ENCODE measurements around the gene GLT6D1. TPM values are rescaled to one million over a fixed set of nuclear protein-coding genes. Genes with fewer than 3 reads are reported as not detected.

The GLT6D1 gene
- total RNA-seq, 1 experiment from 2014 or later = not detected

DNA sequence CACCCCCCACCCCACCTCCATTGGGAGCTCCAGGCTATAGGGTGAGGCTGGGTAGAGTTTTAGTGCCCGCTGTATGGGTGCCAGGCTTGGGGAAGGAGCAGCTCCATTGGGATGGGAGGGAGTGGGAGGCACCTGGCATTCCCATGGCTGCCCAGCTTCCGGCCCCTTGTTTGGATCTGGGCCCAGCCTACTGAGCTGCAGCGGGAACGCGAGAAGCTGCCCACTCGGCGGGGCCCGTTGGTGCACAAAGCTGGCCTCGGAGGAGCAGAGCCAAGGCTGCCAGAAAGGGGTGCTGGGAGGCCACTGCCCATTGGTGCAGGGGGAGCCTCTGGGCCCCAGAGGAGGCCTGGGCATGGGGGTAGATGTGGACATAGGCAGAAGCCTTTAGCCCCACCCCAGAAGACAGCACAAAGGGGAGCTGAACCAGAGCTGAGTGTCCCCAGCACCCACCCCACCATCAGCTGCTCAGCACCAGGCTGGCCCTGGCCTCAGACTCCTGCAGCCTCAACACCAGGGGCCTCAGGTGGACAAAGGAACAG, 28.2 kb upstream of the GLT6D1 start:
- Histone ChIP-seq H3K36me3 (ENCODE audit: low read depth) (no peaks in the 10 kb centered on the region), H4K20me1 (ENCODE audit: insufficient read depth) (no peaks in the 10 kb centered on the region), H3K4me3 (no peak overlapping the region), H3K4me1 (replicated peaks; ENCODE audit: insufficient read depth) (no peaks in the 10 kb centered on the region), H2AFZ (no peak overlapping the region), H3K9me2 (ENCODE audit: insufficient read depth) (no peaks in the 10 kb centered on the region), H3K27ac (no peak overlapping the region), H3K4me2 (no peak overlapping the region), H3K9me3 (ENCODE audit: insufficient read depth, low read depth) (no peaks in the 10 kb centered on the region), H3K79me2 (ENCODE audit: low read depth) (no peaks in the 10 kb centered on the region), H3K27me3 (ENCODE audit: insufficient read depth, low read depth) (peaks cover 91% of the 10 kb centered on the region), H3F3A (ENCODE audit: insufficient read depth, low read depth) (no peaks in the 10 kb centered on the region)
- ChIA-PET POLR2A (ENCODE audit: unreplicated experiment) (no interaction called here), CTCF (no interaction called here)
- DNase-seq = no peak
- intact Hi-C loops (cut with micrococcal nuclease; ENCODE audit: unreplicated experiment) = no loop called here
- no TSS peak for BruUV-seq (replicated peaks)
- TF ChIP-seq, protein P1, sequence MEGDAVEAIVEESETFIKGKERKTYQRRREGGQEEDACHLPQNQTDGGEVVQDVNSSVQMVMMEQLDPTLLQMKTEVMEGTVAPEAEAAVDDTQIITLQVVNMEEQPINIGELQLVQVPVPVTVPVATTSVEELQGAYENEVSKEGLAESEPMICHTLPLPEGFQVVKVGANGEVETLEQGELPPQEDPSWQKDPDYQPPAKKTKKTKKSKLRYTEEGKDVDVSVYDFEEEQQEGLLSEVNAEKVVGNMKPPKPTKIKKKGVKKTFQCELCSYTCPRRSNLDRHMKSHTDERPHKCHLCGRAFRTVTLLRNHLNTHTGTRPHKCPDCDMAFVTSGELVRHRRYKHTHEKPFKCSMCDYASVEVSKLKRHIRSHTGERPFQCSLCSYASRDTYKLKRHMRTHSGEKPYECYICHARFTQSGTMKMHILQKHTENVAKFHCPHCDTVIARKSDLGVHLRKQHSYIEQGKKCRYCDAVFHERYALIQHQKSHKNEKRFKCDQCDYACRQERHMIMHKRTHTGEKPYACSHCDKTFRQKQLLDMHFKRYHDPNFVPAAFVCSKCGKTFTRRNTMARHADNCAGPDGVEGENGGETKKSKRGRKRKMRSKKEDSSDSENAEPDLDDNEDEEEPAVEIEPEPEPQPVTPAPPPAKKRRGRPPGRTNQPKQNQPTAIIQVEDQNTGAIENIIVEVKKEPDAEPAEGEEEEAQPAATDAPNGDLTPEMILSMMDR (conservative IDR thresholded peaks at IDR 0.05) = no peak
- no peak for TF ChIP-seq EZH2 (IDR thresholded peaks at IDR 0.05; ENCODE audit: low read depth)

DNA sequence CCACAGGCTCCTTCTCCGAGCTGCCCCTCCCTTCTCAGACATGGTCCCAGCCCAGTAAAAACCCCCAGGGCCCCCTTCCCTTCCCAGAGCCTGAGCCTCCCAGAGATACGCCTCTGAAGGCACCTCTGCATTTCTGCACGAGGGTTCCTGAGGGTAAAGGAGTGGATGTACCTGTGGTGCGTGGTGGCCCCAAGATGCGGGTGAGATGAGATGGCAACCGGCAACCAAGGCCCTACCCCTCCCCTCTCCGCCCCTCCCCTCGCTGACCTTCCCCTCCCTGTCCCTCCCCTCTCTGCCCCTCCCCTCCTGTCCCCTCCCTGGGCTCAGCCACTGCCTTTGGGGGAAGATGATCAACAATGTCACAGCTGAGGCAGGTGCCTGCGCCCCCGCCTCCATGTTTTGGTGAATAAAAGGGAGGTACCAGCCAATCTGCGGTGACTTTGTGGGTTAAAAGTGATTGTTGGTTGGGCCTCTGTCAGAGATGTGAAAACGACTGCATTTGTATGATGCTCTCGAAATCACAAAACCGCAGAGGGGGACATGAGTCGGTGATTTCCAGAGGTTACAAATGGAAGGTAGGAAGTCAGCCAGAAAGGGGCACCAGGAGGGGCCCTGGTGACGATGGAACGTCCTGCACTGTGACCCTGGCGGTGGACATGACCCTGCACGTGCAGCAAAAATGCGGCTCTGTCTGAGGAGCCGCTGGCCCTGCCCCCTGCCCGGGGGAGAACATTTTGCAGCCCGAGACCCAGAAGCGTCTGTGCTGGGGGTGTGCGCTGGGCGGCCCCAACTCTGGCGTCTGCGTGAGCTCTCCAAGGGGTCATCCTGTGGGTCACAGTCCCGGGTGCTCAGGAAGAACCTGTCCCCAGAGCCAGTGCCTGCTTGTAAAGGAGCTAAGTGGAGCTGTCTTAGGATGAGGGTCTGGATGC, 27.5 kb upstream of the GLT6D1 start:
- Histone ChIP-seq H3K9me2 (ENCODE audit: insufficient read depth) (no peaks in the 10 kb centered on the region), H3K4me3 (no peak overlapping the region), H3K4me2 (no peak overlapping the region), H4K20me1 (ENCODE audit: insufficient read depth) (no peaks in the 10 kb centered on the region), H3K27ac (no peak overlapping the region), H3K4me1 (replicated peaks; ENCODE audit: insufficient read depth) (no peaks in the 10 kb centered on the region), H3K27me3 (ENCODE audit: insufficient read depth, low read depth) (peaks cover 91% of the 10 kb centered on the region), H3K9me3 (ENCODE audit: insufficient read depth, low read depth) (no peaks in the 10 kb centered on the region), H3K36me3 (ENCODE audit: low read depth) (no peaks in the 10 kb centered on the region), H3K79me2 (ENCODE audit: low read depth) (no peaks in the 10 kb centered on the region), H3F3A (ENCODE audit: insufficient read depth, low read depth) (no peaks in the 10 kb centered on the region), H2AFZ (no peak overlapping the region)
- ChIA-PET CTCF (no interaction called here), POLR2A (ENCODE audit: unreplicated experiment) (no interaction called here)
- no peak for DNase-seq
- no TSS peak for BruUV-seq (replicated peaks)
- intact Hi-C loops (cut with micrococcal nuclease; ENCODE audit: unreplicated experiment) = no loop called here
- TF ChIP-seq, protein P1 (conservative IDR thresholded peaks at IDR 0.05) = no peak
- no peak for TF ChIP-seq EZH2 (IDR thresholded peaks at IDR 0.05; ENCODE audit: low read depth)

DNA sequence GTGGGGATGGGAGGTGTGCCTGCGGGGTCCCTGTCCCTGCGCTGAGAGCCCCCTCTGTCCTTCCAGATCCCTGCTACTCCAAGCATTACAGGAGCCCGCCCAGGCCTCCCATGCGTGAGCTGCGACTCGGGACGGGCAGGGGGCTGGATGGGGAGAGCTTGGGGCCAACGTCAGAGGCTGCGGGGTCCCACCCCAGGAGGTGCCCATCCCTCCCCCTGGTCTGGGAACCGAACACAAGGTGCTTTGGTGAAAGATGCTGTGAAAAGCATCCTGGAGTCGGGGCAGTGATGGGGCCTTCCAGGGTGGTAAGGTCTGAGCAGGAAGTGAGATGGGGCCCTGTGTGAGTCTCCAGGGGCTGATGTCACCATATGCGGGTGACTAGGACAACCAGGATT, 26.5 kb upstream of the GLT6D1 start:
- POLR2A ChIA-PET (ENCODE audit: unreplicated experiment) = no interaction called here
- H3K27me3 ChIP-seq (ENCODE audit: insufficient read depth, low read depth) = peaks cover 91% of the 10 kb centered on the region
- no peaks in the 10 kb centered on the region for H3K9me3 ChIP-seq (ENCODE audit: insufficient read depth, low read depth)

More for the DNA sequence above, 26.5 kb upstream of the GLT6D1 start:
- no peak overlapping the region for H3K4me2 ChIP-seq
- H3K27ac ChIP-seq = no peak overlapping the region
- no peaks in the 10 kb centered on the region for H4K20me1 ChIP-seq (ENCODE audit: insufficient read depth)
- CTCF ChIA-PET = no interaction called here
- no peaks in the 10 kb centered on the region for H3K36me3 ChIP-seq (ENCODE audit: low read depth)
- no peak overlapping the region for H3K4me3 ChIP-seq
- no peak for DNase-seq
- TF ChIP-seq, protein P1 (conservative IDR thresholded peaks at IDR 0.05) = no peak
- peak; percentile 68; the same call in 1 of the 2 replicates for TF ChIP-seq EZH2 (IDR thresholded peaks at IDR 0.05; ENCODE audit: low read depth)
- intact Hi-C loops (cut with micrococcal nuclease; ENCODE audit: unreplicated experiment) = no loop called here
- H3K4me1 ChIP-seq (replicated peaks; ENCODE audit: insufficient read depth) = no peaks in the 10 kb centered on the region
- no peaks in the 10 kb centered on the region for H3F3A ChIP-seq (ENCODE audit: insufficient read depth, low read depth)
- H3K9me2 ChIP-seq (ENCODE audit: insufficient read depth) = no peaks in the 10 kb centered on the region
- no TSS peak for BruUV-seq (replicated peaks)
- H3K79me2 ChIP-seq (ENCODE audit: low read depth) = no peaks in the 10 kb centered on the region
- H2AFZ ChIP-seq = no peak overlapping the region

All from PC-9 (cell line).